ENCODE results near the gene QRICH1. TPM values are rescaled to one million over a fixed set of nuclear protein-coding genes. Genes with fewer than 3 reads are reported as not detected.
A peak's percentile ranks its signal among the peaks of the same experiment; 100 is the strongest.

QRICH1 gene
- total RNA-seq, 4 donors from 2014 or later: 61.1 to 132 (median 99.7) TPM

- H3K27ac ChIP-seq: peak overlapping the region; percentile 99 to 100 (median 100)
- DNase-seq: no peak
- TF ChIP-seq CTCF (IDR thresholded peaks at IDR 0.05) (no peak), POLR2A (IDR thresholded peaks at IDR 0.05) (no peak)
- no peaks in the 10 kb centered on the region for H3K27me3 ChIP-seq
- H3K36me3 ChIP-seq: peaks cover 0 to 36% (median 0%) of the 10 kb centered on the region in 3 donors
- H3K9me3 ChIP-seq: no peaks in the 10 kb centered on the region
- H3K4me3 ChIP-seq: peak overlapping the region; percentile 73 to 95 (median 84)
- H3K4me1 ChIP-seq: peaks cover 0 to 42% (median 28%) of the 10 kb centered on the region in 4 donors
These were observed 73.9 kb downstream of the QRICH1 start for GRCh38 chr3:49019941-49020329.

- H3K27me3 ChIP-seq: no peaks in the 10 kb centered on the region
- TF ChIP-seq CTCF (IDR thresholded peaks at IDR 0.05): no peak
- no peak for TF ChIP-seq POLR2A (IDR thresholded peaks at IDR 0.05)
- peaks cover 0 to 42% (median 28%) of the 10 kb centered on the region in 4 donors for H3K4me1 ChIP-seq
- H3K27ac ChIP-seq: peak overlapping the region; percentile 72 to 100 (median 93)
- peak overlapping the region; percentile 74 to 92 (median 86) for H3K4me3 ChIP-seq
- no peaks in the 10 kb centered on the region for H3K9me3 ChIP-seq
- DNase-seq: no peak
- H3K36me3 ChIP-seq: peaks cover 0 to 36% (median 0%) of the 10 kb centered on the region in 3 donors
These were observed 75.2 kb downstream of the QRICH1 start for GRCh38 chr3:49018707-49019006.

GRCh38 chr3:49017971-49018706 is 75.7 kb downstream of the QRICH1 start, which contains the start of gene DALRD3:
Gene DALRD3 (minus strand): TSS chr3:49018580. CDS start chr3:49018564, 16 bp downstream.
- peak; percentile 42 to 59 for TF ChIP-seq POLR2A (IDR thresholded peaks at IDR 0.05)
- TF ChIP-seq CTCF (IDR thresholded peaks at IDR 0.05): no peak
- H3K27me3 ChIP-seq: no peaks in the 10 kb centered on the region
- no peaks in the 10 kb centered on the region for H3K9me3 ChIP-seq
- H3K36me3 ChIP-seq: peaks cover 0 to 34% (median 0%) of the 10 kb centered on the region in 3 donors
- peaks cover 0 to 39% (median 27%) of the 10 kb centered on the region in 4 donors for H3K4me1 ChIP-seq
- DNase-seq: peak; percentile 73 to 85 (median 83)
- peak within 1 kb of the TSS; percentile 74 to 92 (median 86) for H3K4me3 ChIP-seq
- peak within 1 kb of the TSS; percentile 86 to 100 (median 100) for H3K27ac ChIP-seq

- Histone ChIP-seq H3K27ac (peak overlapping the region; percentile 72 to 100 (median 93)), H3K27me3 (no peaks in the 10 kb centered on the region), H3K9me3 (no peaks in the 10 kb centered on the region), H3K4me3 (peak overlapping the region; percentile 74 to 92 (median 86)), H3K36me3 (peaks cover 0 to 40% (median 0%) of the 10 kb centered on the region in 3 donors), H3K4me1 (peaks cover 0 to 38% (median 20%) of the 10 kb centered on the region in 4 donors)
- DNase-seq: peak in 2 of 3 donors; percentile 71 to 75
- no peak for TF ChIP-seq CTCF (IDR thresholded peaks at IDR 0.05)
- TF ChIP-seq POLR2A (IDR thresholded peaks at IDR 0.05): peak; percentile 33 to 40
These were observed 76.5 kb downstream of the QRICH1 start for GRCh38 chr3:49017229-49017970.

- Histone ChIP-seq H3K27ac (no peak overlapping the region), H3K4me3 (no peak overlapping the region), H3K36me3 (peaks cover 0 to 48% (median 0%) of the 10 kb centered on the region in 3 donors), H3K27me3 (no peaks in the 10 kb centered on the region), H3K9me3 (no peaks in the 10 kb centered on the region), H3K4me1 (peaks cover 0 to 42% (median 20%) of the 10 kb centered on the region in 4 donors)
- DNase-seq: no peak
- TF ChIP-seq CTCF (IDR thresholded peaks at IDR 0.05) (no peak), POLR2A (IDR thresholded peaks at IDR 0.05) (no peak)
These were observed 77.2 kb downstream of the QRICH1 start for GRCh38 chr3:49016414-49017228.
